Endothelial cell (in vitro differentiated cells): ENCODE measurements around the gene MARK2. TPM values are rescaled to one million over a fixed set of nuclear protein-coding genes. Genes with fewer than 3 reads are reported as not detected.
A peak's percentile ranks its signal among the peaks of the same experiment; 100 is the strongest.

Source experiments
- DNase-seq: peaks from one replicate; pipeline ENCODE4 v3.0.0; 2021; ENCODE audit warnings: low spot score
- H3K27ac Mint-ChIP-seq: one replicate; pipeline ENCODE4 v1.8.0; 2021; ENCODE audit warnings: mixed read lengths, inconsistent platforms; ENCODE audit not compliant: unreplicated experiment
- H3K27me3 Mint-ChIP-seq: one replicate; pipeline ENCODE4 v1.8.0; 2021; ENCODE audit warnings: mild to moderate bottlenecking, moderate library complexity, mixed read lengths, inconsistent platforms; ENCODE audit not compliant: unreplicated experiment
- H3K36me3 Mint-ChIP-seq: one replicate; pipeline ENCODE4 v1.8.0; 2021; ENCODE audit warnings: mild to moderate bottlenecking, low read depth, mixed read lengths, inconsistent platforms; ENCODE audit not compliant: unreplicated experiment
- H3K4me1 Mint-ChIP-seq: one replicate; pipeline ENCODE4 v1.8.0; 2021; ENCODE audit warnings: mild to moderate bottlenecking, mixed read lengths, inconsistent platforms; ENCODE audit not compliant: unreplicated experiment
- H3K4me3 Mint-ChIP-seq: one replicate; pipeline ENCODE4 v1.8.0; 2021; ENCODE audit warnings: mild to moderate bottlenecking, mixed read lengths, inconsistent platforms; ENCODE audit not compliant: unreplicated experiment
- H3K9me3 Mint-ChIP-seq: one replicate; pipeline ENCODE4 v1.8.0; 2021; ENCODE audit warnings: mixed read lengths, inconsistent platforms; ENCODE audit not compliant: unreplicated experiment
- total RNA-seq: library from RNA; stranded (reverse); fragmentation: NEBNext Ultra II Directional; extraction: Animal tissue kit (Norgen Biotek cat#: 25700); gene quantifications from one replicate; pipeline ENCODE4 v1.2.1, GENCODE V29; 2021; ENCODE audit not compliant: unreplicated experiment
- TF ChIP-seq, protein P1 (sequence below): fragments of 200-600 bp; sonication (generic); IDR thresholded peaks from one replicate; pipeline ENCODE4 v1.5.0; 2021; ENCODE audit warnings: antibody characterized with exemption; ENCODE audit not compliant: unreplicated experiment

MARK2 gene
- total RNA-seq, 1 donor from 2014 or later = 42.6 TPM

GRCh38 chr11:63890368-63890767 is 51.5 kb downstream of the MARK2 start:
- Mint-ChIP-seq H3K4me1 (peaks cover 42% of the 10 kb centered on the region), H3K27ac (peak overlapping the region; percentile 21), H3K9me3 (no peaks in the 10 kb centered on the region), H3K4me3 (no peak overlapping the region), H3K27me3 (no peaks in the 10 kb centered on the region), H3K36me3 (peaks cover 5% of the 10 kb centered on the region)
- DNase-seq = no peak
- TF ChIP-seq, protein P1, sequence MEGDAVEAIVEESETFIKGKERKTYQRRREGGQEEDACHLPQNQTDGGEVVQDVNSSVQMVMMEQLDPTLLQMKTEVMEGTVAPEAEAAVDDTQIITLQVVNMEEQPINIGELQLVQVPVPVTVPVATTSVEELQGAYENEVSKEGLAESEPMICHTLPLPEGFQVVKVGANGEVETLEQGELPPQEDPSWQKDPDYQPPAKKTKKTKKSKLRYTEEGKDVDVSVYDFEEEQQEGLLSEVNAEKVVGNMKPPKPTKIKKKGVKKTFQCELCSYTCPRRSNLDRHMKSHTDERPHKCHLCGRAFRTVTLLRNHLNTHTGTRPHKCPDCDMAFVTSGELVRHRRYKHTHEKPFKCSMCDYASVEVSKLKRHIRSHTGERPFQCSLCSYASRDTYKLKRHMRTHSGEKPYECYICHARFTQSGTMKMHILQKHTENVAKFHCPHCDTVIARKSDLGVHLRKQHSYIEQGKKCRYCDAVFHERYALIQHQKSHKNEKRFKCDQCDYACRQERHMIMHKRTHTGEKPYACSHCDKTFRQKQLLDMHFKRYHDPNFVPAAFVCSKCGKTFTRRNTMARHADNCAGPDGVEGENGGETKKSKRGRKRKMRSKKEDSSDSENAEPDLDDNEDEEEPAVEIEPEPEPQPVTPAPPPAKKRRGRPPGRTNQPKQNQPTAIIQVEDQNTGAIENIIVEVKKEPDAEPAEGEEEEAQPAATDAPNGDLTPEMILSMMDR = no peak

GRCh38 chr11:63892228-63892627 is 53.3 kb downstream of the MARK2 start:
- Mint-ChIP-seq H3K27ac (no peak overlapping the region), H3K4me3 (no peak overlapping the region), H3K4me1 (peaks cover 44% of the 10 kb centered on the region), H3K36me3 (peaks cover 19% of the 10 kb centered on the region), H3K27me3 (no peaks in the 10 kb centered on the region), H3K9me3 (no peaks in the 10 kb centered on the region)
- TF ChIP-seq, protein P1 = no peak
- no peak for DNase-seq

DNA sequence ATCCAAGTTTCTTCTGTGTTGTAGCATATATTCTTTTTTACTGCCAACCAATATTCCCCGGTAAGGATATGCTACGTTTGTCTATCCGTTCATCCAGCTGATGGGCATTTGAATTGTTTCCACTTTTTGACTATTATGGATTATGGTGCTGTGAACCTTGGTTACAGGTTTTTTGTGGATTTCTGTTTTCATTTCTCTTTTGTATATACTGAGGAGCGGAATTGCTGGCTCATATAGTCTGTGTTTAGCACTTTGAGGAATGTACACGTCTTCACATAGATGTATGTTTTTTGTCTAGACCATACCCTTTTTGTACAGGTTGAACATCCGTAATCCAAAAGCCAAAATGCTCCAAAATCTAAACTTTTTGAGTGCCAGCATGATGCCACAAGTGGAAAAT is 54.4 kb downstream of the MARK2 start:
- Mint-ChIP-seq H3K9me3 (no peaks in the 10 kb centered on the region), H3K27ac (no peak overlapping the region), H3K4me1 (peaks cover 35% of the 10 kb centered on the region), H3K4me3 (peak overlapping the region; percentile 29), H3K36me3 (peaks cover 24% of the 10 kb centered on the region), H3K27me3 (no peaks in the 10 kb centered on the region)
- TF ChIP-seq, protein P1 = no peak
- DNase-seq = no peak

- Mint-ChIP-seq H3K4me1 (peaks cover 18% of the 10 kb centered on the region), H3K4me3 (peak overlapping the region; percentile 29), H3K27ac (no peak overlapping the region), H3K36me3 (peaks cover 36% of the 10 kb centered on the region), H3K27me3 (peaks cover 4% of the 10 kb centered on the region), H3K9me3 (no peaks in the 10 kb centered on the region)
- TF ChIP-seq, protein P1 = no peak
- no peak for DNase-seq
Measured at GRCh38 chr11:63896071-63896470, 57.2 kb downstream of the MARK2 start.

- Mint-ChIP-seq H3K27me3 (peaks cover 6% of the 10 kb centered on the region), H3K4me1 (peaks cover 8% of the 10 kb centered on the region), H3K9me3 (no peaks in the 10 kb centered on the region), H3K27ac (no peak overlapping the region), H3K4me3 (no peak overlapping the region), H3K36me3 (peaks cover 46% of the 10 kb centered on the region)
- TF ChIP-seq, protein P1 = no peak
- no peak for DNase-seq
Measured at GRCh38 chr11:63897459-63898146, 58.7 kb downstream of the MARK2 start.
